Measurements from ENCODE around the gene UMPS.
"Not testable (repeated sequence)": the region's sequence is repeated elsewhere in the genome, so short reads cannot be mapped to it uniquely, and the experiment has no call there.

UMPS gene

DNA sequence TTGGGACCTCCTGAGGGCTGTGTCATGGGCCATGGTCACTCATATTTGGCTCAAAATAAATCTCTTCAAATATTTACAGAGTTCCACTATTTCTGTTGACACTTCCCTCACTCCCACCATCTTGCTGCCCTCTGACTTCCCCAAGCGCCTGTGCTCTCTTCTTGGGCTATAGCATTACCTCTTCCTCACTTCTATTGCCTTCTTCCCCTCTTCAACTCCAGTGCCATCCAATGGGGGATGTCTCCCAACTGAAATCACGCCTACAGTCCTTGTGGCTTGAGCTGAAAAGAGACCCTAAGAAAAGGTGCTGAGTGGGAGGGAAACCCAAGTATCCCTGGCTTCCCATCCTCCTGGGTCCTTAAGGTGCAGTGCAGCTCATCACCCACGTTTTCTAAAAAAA lies 21.8 kb downstream of the UMPS start:
- H3K27ac ChIP-seq (ENCODE audit: low read length, poor library complexity, severe bottlenecking), result no peak overlapping the region
- peaks cover 6 to 9% of the 10 kb centered on the region in 2 experiments for H3K36me3 ChIP-seq (ENCODE audit: control insufficient read depth in 1 of 2, insufficient read depth in 2 of 2, low read depth in 1 of 2, low read length in 2 of 2)
- no peak overlapping the region for H3K4me3 ChIP-seq (ENCODE audit: insufficient read depth in 1 of 2, low read depth in 1 of 2, low read length in 2 of 2)
- H2BK5ac ChIP-seq (ENCODE audit: low read depth, low read length, poor library complexity, severe bottlenecking), result no peak overlapping the region
- no peaks in the 10 kb centered on the region for H3K4me1 ChIP-seq (ENCODE audit: control insufficient read depth, insufficient read depth, low read depth, low read length)
- no peak overlapping the region for H2AFZ ChIP-seq (ENCODE audit: low read depth, low read length)
- H4K91ac ChIP-seq (ENCODE audit: low read length), result no peak overlapping the region
- no peak overlapping the region for H3K23ac ChIP-seq (ENCODE audit: low read length in 2 of 2)
- 88% methylated on average over 3 of the region's 3 CpGs for WGBS
- no peak overlapping the region for H3K4ac ChIP-seq (ENCODE audit: low read depth in 1 of 2, low read length in 2 of 2)
- no peak overlapping the region for H2AK5ac ChIP-seq (ENCODE audit: low read length, severe bottlenecking)
- H2BK12ac ChIP-seq (ENCODE audit: low read length in 2 of 2), result no peak overlapping the region
- no peak overlapping the region for H2BK15ac ChIP-seq (ENCODE audit: low read depth, poor library complexity, severe bottlenecking)
- no peak overlapping the region for H3K9ac ChIP-seq (ENCODE audit: low read length)
- H3K4me2 ChIP-seq (ENCODE audit: low read length, poor library complexity, severe bottlenecking), result no peak overlapping the region
- H3K18ac ChIP-seq (ENCODE audit: low read depth in 1 of 2, low read length in 2 of 2), result no peak overlapping the region
- H3K9me3 ChIP-seq (ENCODE audit: control insufficient read depth, low read length), result no peaks in the 10 kb centered on the region
- no peaks in the 10 kb centered on the region for H3K27me3 ChIP-seq (ENCODE audit: control insufficient read depth in 1 of 2, insufficient read depth in 1 of 2, low read length in 2 of 2)
- H3K14ac ChIP-seq (ENCODE audit: low read length in 2 of 2), result no peak overlapping the region
- DNase-seq, result no peak
- no peak overlapping the region for H2BK120ac ChIP-seq (ENCODE audit: low read depth, low read length)
- no peaks in the 10 kb centered on the region for H3K79me1 ChIP-seq (replicated peaks; ENCODE audit: low read length, poor library complexity, severe bottlenecking)
- H4K8ac ChIP-seq (ENCODE audit: low read length), result no peak overlapping the region

DNA sequence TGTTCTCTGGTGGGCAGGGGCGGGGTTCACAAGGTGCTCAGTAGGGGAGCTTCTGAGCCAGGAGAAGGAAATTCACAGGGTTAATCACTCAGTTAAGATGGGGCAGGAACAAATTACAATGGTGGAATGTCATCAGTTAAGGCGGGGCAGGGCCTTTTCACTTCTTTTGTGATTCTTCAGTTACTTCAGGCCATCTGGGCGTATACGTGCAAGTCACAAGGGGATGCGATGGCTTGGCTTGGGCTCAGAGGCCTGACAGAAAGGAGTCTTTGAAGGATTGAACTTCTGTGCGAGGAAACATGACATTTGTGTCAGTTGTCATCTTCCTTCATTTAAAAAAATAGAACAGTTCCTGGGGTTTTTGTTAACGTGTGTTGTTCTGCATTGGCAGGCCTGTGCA lies 27.7 kb downstream of the UMPS start:
- H3K4me3 ChIP-seq (ENCODE audit: insufficient read depth in 1 of 2, low read depth in 1 of 2, low read length in 2 of 2); H3K4ac ChIP-seq (ENCODE audit: low read depth in 1 of 2, low read length in 2 of 2); H3K9ac ChIP-seq (ENCODE audit: low read length); H4K91ac ChIP-seq (ENCODE audit: low read length); H3K9me3 ChIP-seq (ENCODE audit: control insufficient read depth, low read length); H2BK120ac ChIP-seq (ENCODE audit: low read depth, low read length); H3K27me3 ChIP-seq (ENCODE audit: control insufficient read depth in 1 of 2, insufficient read depth in 1 of 2, low read length in 2 of 2); H2BK15ac ChIP-seq (ENCODE audit: low read depth, poor library complexity, severe bottlenecking); H2BK5ac ChIP-seq (ENCODE audit: low read depth, low read length, poor library complexity, severe bottlenecking); DNase-seq; H3K4me2 ChIP-seq (ENCODE audit: low read length, poor library complexity, severe bottlenecking); H3K18ac ChIP-seq (ENCODE audit: low read depth in 1 of 2, low read length in 2 of 2); H3K14ac ChIP-seq (ENCODE audit: low read length in 2 of 2); H3K23ac ChIP-seq (ENCODE audit: low read length in 2 of 2); H2AK5ac ChIP-seq (ENCODE audit: low read length, severe bottlenecking); H3K79me1 ChIP-seq (replicated peaks; ENCODE audit: low read length, poor library complexity, severe bottlenecking); H3K36me3 ChIP-seq (ENCODE audit: control insufficient read depth in 1 of 2, insufficient read depth in 2 of 2, low read depth in 1 of 2, low read length in 2 of 2); H2AFZ ChIP-seq (ENCODE audit: low read depth, low read length); H4K8ac ChIP-seq (ENCODE audit: low read length); H3K27ac ChIP-seq (ENCODE audit: low read length, poor library complexity, severe bottlenecking); H2BK12ac ChIP-seq (ENCODE audit: low read length in 2 of 2): not testable (repeated sequence)
- WGBS, result 80% methylated on average over 7 of the region's 7 CpGs
- H3K4me1 ChIP-seq (ENCODE audit: control insufficient read depth, insufficient read depth, low read depth, low read length), result peaks cover 12% of the 10 kb centered on the region

- no peak overlapping the region for H3K18ac ChIP-seq (ENCODE audit: low read depth in 1 of 2, low read length in 2 of 2)
- H3K14ac ChIP-seq (ENCODE audit: low read length in 2 of 2), result no peak overlapping the region
- H3K9me3 ChIP-seq (ENCODE audit: control insufficient read depth, low read length), result no peaks in the 10 kb centered on the region
- H3K4ac ChIP-seq (ENCODE audit: low read depth in 1 of 2, low read length in 2 of 2), result no peak overlapping the region
- H3K27me3 ChIP-seq (ENCODE audit: control insufficient read depth in 1 of 2, insufficient read depth in 1 of 2, low read length in 2 of 2), result no peaks in the 10 kb centered on the region
- no peak overlapping the region for H3K27ac ChIP-seq (ENCODE audit: low read length, poor library complexity, severe bottlenecking)
- peaks cover 2% of the 10 kb centered on the region for H3K79me1 ChIP-seq (replicated peaks; ENCODE audit: low read length, poor library complexity, severe bottlenecking)
- H2BK120ac ChIP-seq (ENCODE audit: low read depth, low read length), result no peak overlapping the region
- peaks cover 12% of the 10 kb centered on the region for H3K4me1 ChIP-seq (ENCODE audit: control insufficient read depth, insufficient read depth, low read depth, low read length)
- no peak overlapping the region for H2BK12ac ChIP-seq (ENCODE audit: low read length in 2 of 2)
- H3K9ac ChIP-seq (ENCODE audit: low read length), result no peak overlapping the region
- H2AK5ac ChIP-seq (ENCODE audit: low read length, severe bottlenecking), result no peak overlapping the region
- no peak overlapping the region for H4K8ac ChIP-seq (ENCODE audit: low read length)
- H3K36me3 ChIP-seq (ENCODE audit: control insufficient read depth in 1 of 2, insufficient read depth in 2 of 2, low read depth in 1 of 2, low read length in 2 of 2), result peaks cover 19 to 20% of the 10 kb centered on the region in 2 experiments
- 74% methylated on average over 4 of the region's 5 CpGs for WGBS
- no peak for DNase-seq
- no peak overlapping the region for H2BK15ac ChIP-seq (ENCODE audit: low read depth, poor library complexity, severe bottlenecking)
- H4K91ac ChIP-seq (ENCODE audit: low read length), result no peak overlapping the region
- no peak overlapping the region for H3K23ac ChIP-seq (ENCODE audit: low read length in 2 of 2)
- no peak overlapping the region for H2AFZ ChIP-seq (ENCODE audit: low read depth, low read length)
- no peak overlapping the region for H2BK5ac ChIP-seq (ENCODE audit: low read depth, low read length, poor library complexity, severe bottlenecking)
- H3K4me2 ChIP-seq (ENCODE audit: low read length, poor library complexity, severe bottlenecking), result no peak overlapping the region
- no peak overlapping the region for H3K4me3 ChIP-seq (ENCODE audit: insufficient read depth in 1 of 2, low read depth in 1 of 2, low read length in 2 of 2)
Measured at GRCh38 chr3:124758851-124759635, 28.8 kb downstream of the UMPS start.

- H2AK5ac ChIP-seq (ENCODE audit: low read length, severe bottlenecking), result no peak overlapping the region
- peak overlapping the region; percentile 20 for H2BK15ac ChIP-seq (ENCODE audit: low read depth, poor library complexity, severe bottlenecking)
- no peak overlapping the region for H3K4me3 ChIP-seq (ENCODE audit: insufficient read depth in 1 of 2, low read depth in 1 of 2, low read length in 2 of 2)
- no peak for DNase-seq
- no peaks in the 10 kb centered on the region for H3K27me3 ChIP-seq (ENCODE audit: control insufficient read depth in 1 of 2, insufficient read depth in 1 of 2, low read length in 2 of 2)
- no peak overlapping the region for H3K23ac ChIP-seq (ENCODE audit: low read length in 2 of 2)
- no peaks in the 10 kb centered on the region for H3K9me3 ChIP-seq (ENCODE audit: control insufficient read depth, low read length)
- peaks cover 5% of the 10 kb centered on the region for H3K79me1 ChIP-seq (replicated peaks; ENCODE audit: low read length, poor library complexity, severe bottlenecking)
- peak overlapping the region in 1 of 2 experiments; percentile 86 for H3K14ac ChIP-seq (ENCODE audit: low read length in 2 of 2)
- no peak overlapping the region for H2AFZ ChIP-seq (ENCODE audit: low read depth, low read length)
- H2BK12ac ChIP-seq (ENCODE audit: low read length in 2 of 2), result no peak overlapping the region
- peak overlapping the region in 1 of 2 experiments; percentile 78 for H3K18ac ChIP-seq (ENCODE audit: low read depth in 1 of 2, low read length in 2 of 2)
- no peak overlapping the region for H3K4me2 ChIP-seq (ENCODE audit: low read length, poor library complexity, severe bottlenecking)
- peak overlapping the region in 1 of 2 experiments; percentile 24 for H3K4ac ChIP-seq (ENCODE audit: low read depth in 1 of 2, low read length in 2 of 2)
- H2BK5ac ChIP-seq (ENCODE audit: low read depth, low read length, poor library complexity, severe bottlenecking), result no peak overlapping the region
- H3K4me1 ChIP-seq (ENCODE audit: control insufficient read depth, insufficient read depth, low read depth, low read length), result peaks cover 12% of the 10 kb centered on the region
- H2BK120ac ChIP-seq (ENCODE audit: low read depth, low read length), result no peak overlapping the region
- H4K91ac ChIP-seq (ENCODE audit: low read length), result no peak overlapping the region
- peaks cover 27 to 28% of the 10 kb centered on the region in 2 experiments for H3K36me3 ChIP-seq (ENCODE audit: control insufficient read depth in 1 of 2, insufficient read depth in 2 of 2, low read depth in 1 of 2, low read length in 2 of 2)
- no peak overlapping the region for H3K27ac ChIP-seq (ENCODE audit: low read length, poor library complexity, severe bottlenecking)
- H3K9ac ChIP-seq (ENCODE audit: low read length), result peak overlapping the region; percentile 3
- WGBS, result 89% methylated on average over 13 of the region's 14 CpGs
- peak overlapping the region; percentile 33 for H4K8ac ChIP-seq (ENCODE audit: low read length)
Measured at GRCh38 chr3:124759666-124760401, 29.6 kb downstream of the UMPS start.
